ENCODE results near the gene MYOCD.

MYOCD gene

GRCh38 chr17:12729086-12729485, 63.4 kb downstream of the MYOCD start:
- no peak for DNase-seq (ENCODE audit: low spot score)
- in situ Hi-C loops (cut with MboI; ENCODE audit: low sequenced_read_pairs, unreplicated experiment): no loop called here
- no peak for TF ChIP-seq CTCF (IDR thresholded peaks at IDR 0.05; ENCODE audit: borderline replicate concordance, control extremely low read depth, extremely low read depth, insufficient read depth, missing control alignments)

GRCh38 chr17:12730421-12730820, 64.7 kb downstream of the MYOCD start:
- TF ChIP-seq CTCF (IDR thresholded peaks at IDR 0.05; ENCODE audit: borderline replicate concordance, control extremely low read depth, extremely low read depth, insufficient read depth, missing control alignments): no peak
- in situ Hi-C loops (cut with MboI; ENCODE audit: low sequenced_read_pairs, unreplicated experiment): no loop called here

DNA sequence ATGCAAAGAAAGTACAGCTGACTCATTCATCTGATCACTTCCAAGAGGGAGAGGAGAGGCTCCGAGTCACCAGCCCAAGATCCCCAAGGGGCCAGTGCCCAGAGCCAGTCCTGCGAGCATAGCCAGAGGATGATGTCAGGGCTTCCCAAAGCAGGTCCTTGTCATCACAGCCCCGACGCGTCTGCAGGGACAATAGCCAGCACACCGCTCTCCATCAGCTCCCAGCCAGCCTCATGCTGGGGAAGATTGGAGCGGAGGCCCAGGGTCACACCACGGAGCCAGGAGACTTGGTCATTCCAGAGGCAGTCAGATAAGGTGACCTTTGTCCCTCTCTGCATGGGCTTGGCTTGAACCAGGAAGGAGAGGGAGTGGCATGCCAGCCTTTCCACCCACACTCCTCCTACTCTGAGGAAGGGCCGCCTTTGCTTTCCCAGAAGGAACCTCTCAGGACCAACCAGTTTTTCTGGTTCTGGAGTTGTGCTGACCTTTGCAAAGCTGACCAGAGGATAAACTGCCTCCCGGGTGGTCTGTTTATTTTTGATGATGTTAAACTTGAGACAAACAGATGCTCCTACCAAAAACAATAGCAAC, 65.3 kb downstream of the MYOCD start:
- DNase-seq (ENCODE audit: low spot score): no peak
- no peak for TF ChIP-seq CTCF (IDR thresholded peaks at IDR 0.05; ENCODE audit: borderline replicate concordance, control extremely low read depth, extremely low read depth, insufficient read depth, missing control alignments)
- in situ Hi-C loops (cut with MboI; ENCODE audit: low sequenced_read_pairs, unreplicated experiment): no loop called here

More at GRCh38 chr17:12730421-12730820, 64.7 kb downstream of the MYOCD start:
- DNase-seq (ENCODE audit: low spot score): no peak

- in situ Hi-C loops (cut with MboI; ENCODE audit: low sequenced_read_pairs, unreplicated experiment): no loop called here
- no peak for DNase-seq (ENCODE audit: low spot score)
- no peak for TF ChIP-seq CTCF (IDR thresholded peaks at IDR 0.05; ENCODE audit: borderline replicate concordance, control extremely low read depth, extremely low read depth, insufficient read depth, missing control alignments)
Measured at GRCh38 chr17:12731839-12732238, 66.1 kb downstream of the MYOCD start.

GRCh38 chr17:12732366-12732765, 66.7 kb downstream of the MYOCD start:
- in situ Hi-C loops (cut with MboI; ENCODE audit: low sequenced_read_pairs, unreplicated experiment): no loop called here
- DNase-seq (ENCODE audit: low spot score): no peak
- no peak for TF ChIP-seq CTCF (IDR thresholded peaks at IDR 0.05; ENCODE audit: borderline replicate concordance, control extremely low read depth, extremely low read depth, insufficient read depth, missing control alignments)

DNA sequence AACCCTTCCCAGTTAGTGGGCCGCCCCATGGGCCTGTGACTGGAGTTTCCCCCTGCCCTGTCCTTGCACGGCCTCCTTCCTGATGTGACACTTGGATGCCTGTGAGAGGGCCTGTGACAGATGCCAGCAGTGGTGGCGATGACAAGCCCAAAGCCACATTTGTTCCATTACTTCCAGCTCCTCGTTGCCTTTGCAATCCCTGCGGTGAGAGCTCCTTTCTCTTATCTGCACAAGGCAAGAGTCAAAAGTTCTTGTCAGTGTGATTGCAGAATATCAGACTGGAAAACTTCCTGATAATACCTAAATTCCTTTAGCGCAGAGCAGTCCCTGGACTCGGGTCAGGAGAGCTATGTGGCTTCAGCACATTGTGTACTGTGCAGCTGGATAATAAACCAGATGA, 69.2 kb downstream of the MYOCD start:
- no peak for DNase-seq (ENCODE audit: low spot score)
- in situ Hi-C loops (cut with MboI; ENCODE audit: low sequenced_read_pairs, unreplicated experiment): no loop called here
- no peak for TF ChIP-seq CTCF (IDR thresholded peaks at IDR 0.05; ENCODE audit: borderline replicate concordance, control extremely low read depth, extremely low read depth, insufficient read depth, missing control alignments)
